KBM-7 (cell line): ENCODE measurements around the gene CTDSPL.
"Not testable (repeated sequence)": the region's sequence is repeated elsewhere in the genome, so short reads cannot be mapped to it uniquely, and the experiment has no call there.

Source experiments
- DNase-seq: peaks from one replicate; pipeline ENCODE4 v3.0.0-alpha.2; 2015
- in situ Hi-C: fragments of 300-500 bp; cut with MboI; formaldehyde crosslinking; loops from 2 replicates; pipeline ENCODE4 v1.14.3; 2020; ENCODE audit warnings: low sequenced_read_pairs, low pct_unique_long_range_greater_than_20kb, mixed read lengths

CTDSPL gene

DNA sequence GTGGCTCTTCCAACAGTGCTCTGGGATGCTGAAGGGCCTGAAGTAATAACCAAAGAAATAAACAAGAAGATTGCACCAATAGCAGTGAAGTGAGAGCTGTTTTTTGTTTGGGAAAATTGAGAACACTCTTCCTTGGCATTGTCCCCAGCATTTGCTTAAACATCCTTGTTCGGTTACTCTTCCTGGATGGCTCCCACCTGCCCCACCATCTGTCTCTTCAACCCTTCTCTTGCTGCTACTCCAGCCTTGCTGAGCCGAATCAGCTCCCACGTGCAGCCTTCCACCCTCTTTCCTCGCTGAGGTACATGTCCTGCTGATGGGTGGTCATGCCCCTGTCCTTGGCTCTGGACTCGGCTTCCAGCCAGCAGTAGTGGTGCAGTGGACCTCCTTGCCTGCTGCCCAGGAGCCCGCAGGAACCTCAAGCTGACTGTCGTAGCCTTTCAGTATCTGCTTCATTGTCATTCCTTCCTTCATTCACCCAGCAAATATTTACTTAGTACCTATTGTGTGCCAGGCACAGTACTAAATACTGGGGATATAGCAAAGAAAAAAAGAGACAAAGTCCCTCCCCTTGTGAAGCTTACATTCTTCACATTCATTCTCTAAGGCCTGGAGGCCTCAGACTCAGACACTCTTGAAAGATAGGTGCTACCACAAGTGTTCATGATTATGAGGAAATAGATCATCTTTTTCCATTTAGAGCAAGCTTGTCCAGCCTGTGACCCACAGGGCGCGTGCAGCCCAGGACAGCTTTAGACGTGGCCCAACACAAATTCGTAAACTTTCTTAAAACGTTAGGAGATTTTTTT is 111.8 kb downstream of the CTDSPL start:
- no peak for DNase-seq
- in situ Hi-C loops, result loop anchor here (10.0 kb wide), 1 partner anchor 119 kb away; no protein-coding TSS in a partner anchor

DNA sequence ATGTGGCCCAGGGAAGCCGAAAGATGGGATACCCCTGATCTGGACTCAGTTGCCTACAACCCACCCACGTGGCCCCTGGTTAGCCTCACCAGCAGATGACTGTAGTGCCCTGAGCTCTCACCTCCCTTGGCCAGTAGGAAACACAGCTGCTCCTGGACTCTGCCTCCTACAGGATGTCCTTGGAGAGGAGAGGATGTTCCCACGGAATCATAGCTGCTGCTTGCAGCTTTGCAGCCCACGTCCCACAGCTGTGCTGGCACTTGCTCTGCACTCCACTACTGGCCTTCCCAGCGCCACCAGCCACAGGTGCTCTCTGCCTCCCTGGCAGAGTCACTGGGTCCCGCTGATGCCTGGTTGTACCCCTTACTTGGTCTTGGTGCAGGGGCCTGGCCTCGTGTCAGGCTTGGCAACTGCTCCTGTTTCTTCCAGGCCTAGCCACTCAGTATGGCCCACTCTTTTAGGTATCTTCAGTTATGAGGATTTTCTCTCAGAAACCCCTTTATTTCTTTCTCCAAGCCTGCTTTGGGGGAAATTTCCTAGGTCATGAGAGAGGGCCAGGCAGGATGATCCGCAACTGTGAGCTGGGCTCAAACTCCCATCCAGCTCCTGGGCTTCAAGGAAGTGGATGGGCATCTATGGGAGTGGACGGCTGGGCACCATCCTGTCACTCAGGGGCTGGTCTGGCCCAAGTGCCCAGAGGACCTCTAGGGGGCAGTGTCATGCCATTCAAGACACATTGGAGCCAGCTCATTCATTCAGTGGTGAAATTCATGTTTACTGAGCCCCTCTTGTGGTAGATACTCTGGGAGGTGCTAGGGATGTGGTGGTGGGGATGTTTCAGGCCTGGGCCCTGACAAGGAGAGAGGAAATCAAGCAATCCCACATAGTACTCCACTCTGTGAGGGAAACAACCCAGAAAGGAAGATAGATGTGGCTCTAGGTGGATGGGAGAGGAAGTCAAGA is 112.7 kb downstream of the CTDSPL start:
- peak; percentile 59 for DNase-seq
- in situ Hi-C loops, result loop anchor here (10.0 kb wide), 1 partner anchor 120 kb away; no protein-coding TSS in a partner anchor

DNA sequence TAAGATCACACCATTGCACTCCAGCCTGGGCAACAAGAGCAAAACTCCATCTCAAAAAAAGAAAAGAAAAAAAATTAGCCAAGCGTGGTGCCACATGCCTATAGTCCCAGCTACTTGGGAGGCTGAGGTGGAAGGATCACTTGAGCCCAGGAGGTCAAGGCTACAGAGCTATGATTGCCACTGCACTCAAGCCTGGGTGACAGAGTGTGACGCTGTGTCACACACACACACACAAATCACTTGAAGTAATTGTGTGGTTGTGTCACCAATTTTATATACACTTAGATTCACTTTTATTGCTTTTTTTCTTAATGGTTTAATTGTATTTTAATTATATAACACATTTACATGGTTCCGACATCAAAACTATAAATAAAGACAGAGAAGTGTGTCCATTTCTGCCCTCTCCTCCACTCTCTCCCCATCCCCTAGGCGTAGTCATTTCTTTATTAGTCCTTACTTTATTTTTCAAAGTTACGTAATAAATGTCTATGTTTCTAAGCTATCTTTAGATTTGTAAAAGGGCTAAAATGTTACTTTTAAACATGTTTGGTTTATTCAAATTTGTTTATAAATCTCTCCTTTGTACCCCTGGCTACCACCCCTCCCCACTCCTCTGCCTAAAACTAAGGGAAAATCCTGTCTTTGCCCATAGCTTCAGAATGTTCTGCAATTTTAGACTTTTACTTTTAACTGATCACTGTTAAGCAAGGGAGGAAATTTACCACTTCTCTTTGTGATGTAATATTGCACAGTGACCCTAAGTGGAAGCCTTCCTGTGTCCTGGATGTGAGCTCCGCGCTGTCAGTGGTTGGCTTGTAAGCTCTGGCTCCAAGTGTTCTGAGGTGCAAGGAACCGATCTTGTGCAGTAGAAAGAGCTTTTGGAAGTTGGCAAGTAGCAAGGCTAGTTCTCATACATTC is 118.1 kb downstream of the CTDSPL start:
- in situ Hi-C loops, result loop anchor here (10.0 kb wide), 1 partner anchor 125 kb away; no protein-coding TSS in a partner anchor
- DNase-seq, result no peak

DNA sequence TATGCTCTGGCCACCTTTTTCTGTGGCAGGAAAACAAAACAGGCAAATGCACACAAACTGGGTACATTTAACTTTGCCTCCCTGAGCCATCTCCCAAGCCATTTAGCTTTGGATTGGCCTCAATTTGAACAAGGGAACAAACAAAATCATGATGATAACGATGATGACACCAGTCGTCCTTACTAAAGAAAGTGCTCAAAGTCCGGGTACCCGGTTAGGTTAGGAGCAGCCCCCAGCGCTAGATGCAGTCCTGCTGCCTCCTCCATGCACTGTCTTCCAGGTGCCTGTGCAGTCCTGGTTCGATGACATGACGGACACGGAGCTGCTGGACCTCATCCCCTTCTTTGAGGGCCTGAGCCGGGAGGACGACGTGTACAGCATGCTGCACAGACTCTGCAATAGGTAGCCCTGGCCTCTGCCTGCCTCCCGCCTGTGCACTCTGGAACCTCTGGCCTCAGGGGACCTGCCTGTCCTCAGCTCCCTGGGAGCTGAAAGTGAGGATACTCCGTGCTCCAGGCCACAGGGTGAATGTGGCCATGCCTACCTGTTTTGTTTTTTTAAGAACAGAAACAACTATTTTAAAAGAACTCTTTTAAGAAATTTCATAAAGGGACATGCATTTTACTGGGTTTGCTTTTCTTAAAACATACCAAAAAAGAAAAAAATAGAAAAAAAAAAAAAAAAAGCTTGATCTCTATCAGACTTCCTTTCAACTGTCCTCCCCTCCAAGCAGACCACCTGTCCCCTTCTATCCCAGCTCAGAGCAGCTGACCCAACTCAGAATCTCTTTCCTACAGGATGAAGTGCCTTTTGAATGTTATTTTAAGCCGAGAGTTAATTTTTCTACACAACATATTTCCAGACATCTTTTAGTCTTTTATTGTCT is 119.0 kb downstream of the CTDSPL start:
- no peak for DNase-seq
- in situ Hi-C loops, result no loop called here

DNA sequence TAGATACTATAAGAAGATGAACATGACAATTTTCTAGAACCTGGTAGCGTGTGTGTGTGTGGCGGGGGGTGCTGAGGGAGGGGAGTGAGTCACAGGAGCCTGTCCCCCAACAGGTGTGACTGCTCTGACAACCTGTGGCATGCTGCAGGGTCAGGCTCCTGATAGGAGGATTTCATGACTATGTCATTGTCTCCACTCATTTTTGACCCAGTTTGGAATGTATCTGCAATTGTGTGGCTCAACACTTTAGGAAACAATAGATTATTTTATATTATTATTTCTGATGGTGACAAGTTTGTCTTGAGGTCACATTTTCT is 119.6 kb downstream of the CTDSPL start:
- in situ Hi-C loops, result no loop called here
- DNase-seq, result no peak

DNA sequence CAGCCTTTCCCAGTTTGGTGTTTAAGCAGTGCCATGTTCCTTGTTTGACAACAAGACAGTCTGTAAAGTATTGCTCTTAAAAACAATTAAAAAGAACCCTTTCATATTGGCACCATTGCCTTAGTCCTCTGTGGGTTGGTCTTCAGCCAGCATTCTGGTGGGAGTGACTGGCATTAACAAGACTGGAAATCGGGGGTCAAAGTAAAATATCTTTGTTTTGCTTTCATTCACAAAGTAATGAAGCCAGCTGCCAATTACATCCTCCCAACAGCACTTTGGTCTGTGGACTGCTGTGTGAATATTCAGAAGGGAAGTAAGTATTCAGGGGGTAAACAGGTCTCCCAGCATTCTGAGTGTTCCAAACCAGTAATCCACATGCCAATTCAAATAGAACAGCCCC is 120.7 kb downstream of the CTDSPL start:
- in situ Hi-C loops, result no loop called here

DNA sequence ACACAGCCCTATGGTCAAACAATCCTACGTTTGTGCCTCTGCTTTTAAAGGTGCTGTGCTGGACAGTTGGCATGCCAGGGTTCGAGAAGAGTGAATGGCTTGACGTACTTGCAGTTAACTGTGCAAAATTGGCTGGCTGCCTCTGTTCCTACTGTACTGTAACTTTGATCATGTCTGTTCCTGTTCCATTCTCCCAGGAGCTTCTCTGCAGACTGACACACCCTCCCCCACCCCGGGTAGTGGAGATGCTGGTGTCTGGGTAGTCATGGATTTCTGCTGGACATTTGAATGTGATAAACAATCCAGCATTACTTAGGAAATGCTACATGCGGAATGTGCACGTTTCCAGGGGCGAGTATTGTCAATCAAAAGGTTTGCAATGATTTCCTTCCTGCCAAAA is 122.4 kb downstream of the CTDSPL start:
- in situ Hi-C loops, result no loop called here

More for the DNA sequence above, 120.7 kb downstream of the CTDSPL start:
- no peak for DNase-seq

DNA sequence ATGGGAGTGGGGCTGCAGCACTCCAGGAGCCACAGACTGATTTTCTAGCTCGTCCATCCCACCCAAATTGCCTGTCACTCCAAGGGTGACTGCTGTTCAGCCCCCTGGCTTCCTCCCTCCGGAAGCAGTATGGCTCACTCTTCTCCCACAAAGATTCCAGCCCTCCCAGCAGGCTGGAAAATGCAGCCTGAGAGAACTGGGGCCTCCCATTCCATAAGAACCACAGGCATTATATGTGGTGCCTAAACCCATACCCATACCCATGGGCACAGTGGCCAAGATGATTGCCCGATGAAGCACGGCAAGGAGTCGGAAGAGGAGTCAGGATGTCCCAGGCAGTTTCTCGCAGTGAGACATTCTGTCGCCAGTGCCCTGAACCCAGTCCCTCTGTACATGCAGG is 122.9 kb downstream of the CTDSPL start:
- no peak for DNase-seq
- in situ Hi-C loops, result no loop called here

More for the DNA sequence above, 122.4 kb downstream of the CTDSPL start:
- no peak for DNase-seq

DNA sequence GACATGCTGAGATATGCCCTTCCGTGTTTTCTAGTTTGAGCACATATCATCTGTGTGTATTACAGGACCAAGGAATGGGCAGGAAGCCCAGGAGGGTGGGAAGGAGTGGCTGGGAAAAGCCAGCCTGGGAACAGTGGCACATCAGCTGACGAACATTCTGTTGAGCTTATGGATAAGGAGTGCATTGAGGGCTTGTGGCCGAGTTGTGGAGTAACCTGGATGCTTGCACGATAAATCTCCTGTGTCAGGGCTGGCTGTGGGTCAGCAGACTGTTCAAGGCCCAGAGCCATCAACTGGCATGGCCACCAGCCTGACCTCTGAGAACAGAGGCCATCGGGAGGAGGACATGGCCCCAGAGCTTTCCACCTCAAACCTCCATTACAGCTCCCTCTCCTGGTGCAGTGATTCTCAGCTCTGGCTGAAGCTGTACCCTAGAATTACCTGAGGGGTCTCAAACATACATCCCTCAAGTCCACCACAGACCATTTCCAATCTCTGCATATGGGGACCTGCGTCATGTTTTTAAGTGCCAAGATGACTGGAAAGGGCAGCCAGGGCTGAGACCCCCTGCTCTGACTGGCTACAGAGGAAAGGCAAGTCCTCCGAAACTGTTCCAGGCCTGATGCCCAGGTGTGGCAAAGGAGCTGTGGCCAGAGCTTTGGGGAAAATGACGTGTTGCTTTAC is 124.1 kb downstream of the CTDSPL start:
- DNase-seq, result no peak
- in situ Hi-C loops, result no loop called here

DNA sequence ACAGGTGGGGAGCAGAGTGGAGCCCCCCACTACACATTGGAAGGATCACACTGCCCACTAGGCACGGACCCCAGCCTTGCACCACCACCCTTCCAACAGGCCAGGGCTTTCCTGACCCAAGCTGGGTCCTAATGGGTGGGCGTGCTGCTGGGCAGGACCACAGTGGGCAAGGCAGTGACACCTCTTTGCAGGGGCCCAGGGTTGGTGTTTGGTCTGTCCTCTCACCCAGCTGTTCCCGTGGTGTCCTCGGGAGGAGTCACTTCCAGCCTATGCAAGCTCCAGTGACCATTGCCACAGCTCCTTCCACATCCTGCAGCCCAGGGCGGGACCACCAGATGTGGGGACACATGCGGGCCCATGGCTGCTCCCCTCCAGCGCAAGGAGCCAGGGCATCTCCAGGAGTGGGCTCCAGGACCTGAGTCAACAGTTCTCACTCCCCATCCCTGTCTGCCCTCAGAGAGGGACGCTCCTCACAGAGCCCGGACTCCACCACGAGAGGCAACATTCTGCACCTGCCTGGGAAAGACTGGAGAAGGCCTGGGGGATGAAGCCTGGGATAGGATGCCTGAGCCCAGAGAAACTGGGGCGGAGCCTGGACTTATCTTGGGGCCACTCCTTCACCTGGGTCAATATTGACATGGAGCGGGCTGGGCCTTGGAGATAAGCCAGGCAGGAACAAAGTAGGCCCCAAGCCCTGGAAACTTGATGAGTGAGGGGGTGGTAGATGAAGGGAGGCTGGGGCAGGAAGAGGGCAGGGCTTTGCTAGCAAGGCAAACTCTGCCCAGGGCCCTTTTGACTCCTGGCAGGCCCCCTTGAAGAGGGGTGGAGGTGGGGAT is 125.0 kb downstream of the CTDSPL start:
- in situ Hi-C loops, result no loop called here
- no peak for DNase-seq

DNA sequence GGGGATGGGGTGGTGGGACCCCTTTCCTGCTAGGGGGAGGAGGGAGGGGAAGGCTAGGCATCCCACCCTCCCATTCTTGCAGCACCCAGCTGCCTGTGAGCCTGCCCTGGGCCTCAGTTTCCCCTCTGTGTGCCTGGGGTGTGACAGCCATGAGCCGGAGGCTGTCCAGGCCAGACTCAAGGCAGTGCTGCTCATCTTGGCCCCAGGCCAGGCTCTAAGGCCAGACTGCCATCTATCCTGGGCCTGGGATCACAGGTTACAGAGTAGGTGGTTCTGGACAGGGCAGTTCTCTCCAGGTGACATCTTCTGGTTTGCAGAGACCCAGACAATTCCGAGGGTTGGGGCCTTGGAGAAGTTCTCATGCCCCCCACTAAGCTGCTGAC is 125.6 kb downstream of the CTDSPL start:
- no peak for DNase-seq
- in situ Hi-C loops, result no loop called here

DNA sequence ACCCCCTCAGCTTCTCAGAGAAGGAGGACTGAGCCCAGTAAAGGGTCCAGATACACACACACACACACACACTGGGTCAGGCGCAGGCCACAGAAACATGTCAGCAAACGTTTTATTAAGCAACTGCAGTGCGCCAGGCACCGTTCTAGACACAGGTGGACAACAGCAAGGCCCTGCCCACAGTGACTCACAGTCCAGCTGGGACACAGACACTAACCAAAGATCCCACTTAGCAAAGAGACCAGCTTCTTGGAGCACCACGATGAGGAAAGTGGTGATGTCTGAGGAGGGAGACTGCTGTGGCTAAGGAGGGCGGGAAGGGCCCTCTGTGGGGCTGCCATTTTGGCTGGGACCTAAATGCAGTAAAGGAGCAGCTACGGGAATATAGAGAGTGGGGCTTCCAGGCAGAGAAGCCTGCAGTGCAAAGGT is 126.1 kb downstream of the CTDSPL start:
- in situ Hi-C loops, result no loop called here

DNA sequence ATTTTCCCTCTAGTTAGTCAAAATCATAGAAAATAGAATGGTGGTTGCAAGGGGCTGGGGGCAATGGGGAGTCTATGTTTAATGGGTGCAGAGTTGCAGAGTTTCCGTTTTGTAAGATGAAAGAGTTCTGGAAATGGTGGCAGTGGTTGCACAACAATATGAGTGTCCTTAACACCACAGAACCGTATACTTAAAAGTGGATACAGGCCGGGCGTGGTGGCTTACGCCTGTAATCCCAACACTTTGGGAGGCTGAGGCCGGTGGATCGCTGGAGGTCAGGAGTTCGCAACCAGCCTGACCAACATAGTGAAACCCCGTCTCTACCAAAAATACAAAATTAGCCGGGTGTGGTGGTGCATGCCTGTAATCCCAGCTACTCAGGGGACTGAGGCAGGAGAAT is 126.7 kb downstream of the CTDSPL start:
- DNase-seq, result not testable (repeated sequence)

More for the DNA sequence above, 126.1 kb downstream of the CTDSPL start:
- no peak for DNase-seq

DNA sequence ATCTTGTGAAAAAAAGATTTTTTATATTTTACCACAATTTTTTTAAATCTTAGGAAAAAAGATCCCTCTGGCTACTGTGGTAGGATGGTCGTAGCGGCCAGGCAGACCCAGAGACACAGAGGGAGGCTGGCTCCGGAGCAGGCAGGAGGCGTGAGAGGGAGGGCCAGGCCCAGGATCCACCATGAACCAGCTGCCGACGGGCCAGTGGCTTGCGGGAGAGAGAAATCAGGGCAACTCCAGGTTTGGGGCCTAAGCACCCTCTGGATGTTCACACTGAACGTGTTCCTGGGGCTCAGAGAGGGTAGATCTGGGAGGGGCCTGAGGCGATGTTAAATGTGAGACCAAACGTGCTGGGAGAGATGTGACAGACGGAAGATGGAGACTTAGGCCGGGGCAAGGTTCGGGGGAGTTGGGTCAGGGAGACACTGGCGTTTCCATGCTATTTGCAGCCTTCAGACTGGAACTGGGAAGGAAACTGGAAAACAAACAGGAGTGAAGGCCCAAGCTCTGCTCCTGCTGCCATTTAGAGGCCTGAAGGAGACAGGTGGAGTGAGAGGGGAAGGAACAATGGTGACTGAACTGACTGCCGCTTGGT is 127.3 kb downstream of the CTDSPL start:
- no peak for DNase-seq
- in situ Hi-C loops, result no loop called here

More for the DNA sequence above, 126.7 kb downstream of the CTDSPL start:
- in situ Hi-C loops, result not testable (repeated sequence)

DNA sequence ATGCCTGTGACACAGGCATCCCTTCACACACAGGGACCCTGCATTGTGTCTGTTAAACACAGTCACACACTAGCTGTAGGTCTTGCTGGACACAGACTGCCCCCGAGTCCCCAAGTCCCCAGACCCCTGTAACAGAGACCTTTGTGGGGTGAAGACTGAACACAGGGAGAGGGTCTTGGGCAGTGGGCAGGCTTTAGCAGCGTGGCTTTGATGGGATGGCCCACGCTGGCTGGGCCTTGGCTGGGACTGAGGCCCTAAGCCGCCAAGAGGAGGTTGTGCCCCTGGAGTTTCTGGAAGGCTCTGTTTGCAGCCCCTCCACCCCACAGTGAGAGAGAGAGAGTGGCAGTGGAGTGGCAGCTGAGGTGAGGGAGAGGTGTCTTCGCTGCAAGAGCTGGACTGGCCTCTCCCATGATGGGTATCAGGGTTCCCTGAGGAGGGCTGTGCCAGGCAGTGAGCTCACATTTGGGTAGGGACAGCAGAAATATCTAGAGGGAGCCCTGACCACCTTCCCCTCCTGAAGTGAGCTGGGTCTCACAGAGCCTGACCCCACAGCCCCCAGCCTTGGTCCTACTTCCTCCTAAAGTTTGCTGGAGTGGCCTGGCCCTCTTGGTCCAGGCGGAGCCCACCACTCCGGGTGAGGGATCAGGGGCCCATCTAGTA is 128.3 kb downstream of the CTDSPL start:
- in situ Hi-C loops, result no loop called here
- DNase-seq, result no peak

DNA sequence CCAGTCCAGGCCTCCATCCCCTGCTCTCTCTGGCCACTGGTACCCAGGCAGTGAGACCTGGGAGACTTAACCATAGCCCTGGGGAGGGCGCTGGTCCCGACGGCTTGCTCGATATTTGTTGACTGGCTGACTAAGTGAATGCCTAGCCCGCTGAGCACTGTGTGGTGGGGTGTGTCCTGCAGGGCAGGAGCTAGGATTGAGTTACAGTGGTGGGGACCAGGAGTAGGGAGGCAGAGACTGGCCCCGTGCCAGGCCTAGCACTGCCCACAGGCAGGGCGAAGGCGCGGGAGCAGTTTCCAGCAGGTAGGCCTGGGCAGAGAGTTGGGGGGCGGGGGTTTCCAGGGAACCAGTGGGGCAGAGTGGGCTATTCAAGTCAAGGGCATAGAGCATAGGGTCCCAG is 128.8 kb downstream of the CTDSPL start, which contains the start of gene VILL:
Gene VILL, plus strand, starts transcription at position 260 of the 400 bp plus-strand sequence. CDS start 2,887 bp downstream, outside the sequence.
- no peak for DNase-seq
- in situ Hi-C loops, result no loop called here
